ENCODE results near the gene LDLRAD4.

DNA sequence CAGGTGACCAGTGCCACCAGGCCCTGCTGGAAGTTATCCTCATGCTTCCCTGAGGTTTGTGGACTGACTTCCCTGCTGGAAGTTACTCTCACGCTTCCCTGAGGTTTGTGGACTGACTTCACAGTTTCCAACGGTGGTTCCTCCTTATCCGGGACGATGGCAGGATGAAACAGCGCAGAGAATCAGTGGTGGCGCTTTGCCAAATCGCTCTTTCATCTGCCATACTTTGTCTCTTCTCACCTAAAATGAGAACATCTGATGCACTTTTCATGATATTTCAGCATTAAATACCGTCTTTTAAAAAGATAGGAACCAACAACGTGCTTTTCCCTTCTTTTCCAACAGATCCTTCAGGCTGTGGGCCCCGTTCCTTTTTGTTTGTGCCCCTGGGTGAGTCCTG is 183.3 kb downstream of the LDLRAD4 start:
- TF ChIP-seq POLR2AphosphoS5 (IDR thresholded peaks at IDR 0.05; ENCODE audit: borderline replicate concordance, low read depth, low read length) (no peak), EZH2 (IDR thresholded peaks at IDR 0.05) (no peak), FOXP2 (optimal IDR thresholded peaks at IDR 0.05; ENCODE audit: control extremely low read depth, extremely low read length, insufficient read depth) (no peak)

Data from SK-N-MC (cell line).